HG02884 (cell line): Measurements from ENCODE around the gene DAB1.

Source experiments
- ATAC-seq: cut with Tn5 transposase; IDR thresholded peaks from one replicate; pipeline ENCODE4 v1.9.1; 2021; ENCODE audit warnings: mild to moderate bottlenecking, moderate library complexity; ENCODE audit not compliant: unreplicated experiment

Gene DAB1

GRCh38 chr1:56965191-56965590, 458.7 kb downstream of the DAB1 start:
- ATAC-seq: no peak

- ATAC-seq: no peak
Observed at GRCh38 chr1:56964349-56965017, 459.4 kb downstream of the DAB1 start.

GRCh38 chr1:56963667-56964066, 460.2 kb downstream of the DAB1 start:
- ATAC-seq: no peak

GRCh38 chr1:56961426-56961825, 462.4 kb downstream of the DAB1 start:
- ATAC-seq: no peak

- ATAC-seq: no peak
Observed at GRCh38 chr1:56958526-56958925, 465.3 kb downstream of the DAB1 start.

GRCh38 chr1:56957931-56958330, 465.9 kb downstream of the DAB1 start:
- ATAC-seq: no peak

GRCh38 chr1:56954664-56955063, 469.2 kb downstream of the DAB1 start:
- ATAC-seq: no peak

- no peak for ATAC-seq
Observed at GRCh38 chr1:56953386-56953785, 470.5 kb downstream of the DAB1 start.

GRCh38 chr1:56952501-56952900, 471.4 kb downstream of the DAB1 start:
- no peak for ATAC-seq

GRCh38 chr1:56948403-56949023, 475.3 kb downstream of the DAB1 start:
- no peak for ATAC-seq
